ENCODE measurements around the gene SDK1.

The SDK1 gene

GRCh38 chr7:4054158-4054557 lies 753.1 kb downstream of the SDK1 start:
- DNase-seq (ENCODE audit: low read depth) = no peak

- DNase-seq (ENCODE audit: low read depth) = no peak
Observed at GRCh38 chr7:4056552-4057288, 755.7 kb downstream of the SDK1 start.

- DNase-seq (ENCODE audit: low read depth) = no peak
Observed at GRCh38 chr7:4057289-4057616, 756.2 kb downstream of the SDK1 start.

GRCh38 chr7:4058158-4058557 lies 757.1 kb downstream of the SDK1 start:
- no peak for DNase-seq (ENCODE audit: low read depth)

GRCh38 chr7:4065190-4065589 lies 764.1 kb downstream of the SDK1 start:
- no peak for DNase-seq (ENCODE audit: low read depth)

- no peak for DNase-seq (ENCODE audit: low read depth)
Observed at GRCh38 chr7:4066206-4066605, 765.2 kb downstream of the SDK1 start.

GRCh38 chr7:4066626-4067475 lies 765.8 kb downstream of the SDK1 start:
- no peak for DNase-seq (ENCODE audit: low read depth)

- DNase-seq (ENCODE audit: low read depth) = no peak
Observed at GRCh38 chr7:4067476-4067760, 766.4 kb downstream of the SDK1 start.

- no peak for DNase-seq (ENCODE audit: low read depth)
Observed at GRCh38 chr7:4067874-4068273, 766.8 kb downstream of the SDK1 start.

GRCh38 chr7:4068286-4068685 lies 767.2 kb downstream of the SDK1 start:
- DNase-seq (ENCODE audit: low read depth) = no peak

GRCh38 chr7:4069268-4070095 lies 768.4 kb downstream of the SDK1 start:
- DNase-seq (ENCODE audit: low read depth) = no peak

GRCh38 chr7:4070214-4070613 lies 769.2 kb downstream of the SDK1 start:
- no peak for DNase-seq (ENCODE audit: low read depth)

- DNase-seq (ENCODE audit: low read depth) = no peak
Observed at GRCh38 chr7:4071370-4072058, 770.5 kb downstream of the SDK1 start.

- no peak for DNase-seq (ENCODE audit: low read depth)
Observed at GRCh38 chr7:4072161-4072925, 771.3 kb downstream of the SDK1 start.

GRCh38 chr7:4073052-4073451 lies 772.0 kb downstream of the SDK1 start:
- DNase-seq (ENCODE audit: low read depth) = no peak

GRCh38 chr7:4073750-4074149 lies 772.7 kb downstream of the SDK1 start:
- DNase-seq (ENCODE audit: low read depth) = no peak

GRCh38 chr7:4074407-4074806 lies 773.4 kb downstream of the SDK1 start:
- no peak for DNase-seq (ENCODE audit: low read depth)

- DNase-seq (ENCODE audit: low read depth) = no peak
Observed at GRCh38 chr7:4074994-4075393, 773.9 kb downstream of the SDK1 start.

GRCh38 chr7:4076701-4077294 lies 775.7 kb downstream of the SDK1 start:
- no peak for DNase-seq (ENCODE audit: low read depth)

GRCh38 chr7:4077980-4078379 lies 776.9 kb downstream of the SDK1 start:
- no peak for DNase-seq (ENCODE audit: low read depth)

GRCh38 chr7:4078580-4078979 lies 777.5 kb downstream of the SDK1 start:
- DNase-seq (ENCODE audit: low read depth) = no peak
